HG03039 (cell line): ENCODE data around the gene PTPRA.
"Not testable (repeated sequence)": the region's sequence is repeated elsewhere in the genome, so short reads cannot be mapped to it uniquely, and the experiment has no call there.

Source experiments
- ATAC-seq: cut with Tn5 transposase; IDR thresholded peaks from one replicate; pipeline ENCODE4 v1.9.1; 2021; ENCODE audit warnings: mild to moderate bottlenecking, moderate library complexity; ENCODE audit not compliant: unreplicated experiment

PTPRA gene

GRCh38 chr20:2991532-2991931 lies 118.3 kb downstream of the PTPRA start:
- ATAC-seq: no peak

- no peak for ATAC-seq
These were observed 120.0 kb downstream of the PTPRA start for GRCh38 chr20:2993250-2993649.

- no peak for ATAC-seq
These were observed 122.5 kb downstream of the PTPRA start for GRCh38 chr20:2995796-2996195.

- no peak for ATAC-seq
These were observed 125.4 kb downstream of the PTPRA start for GRCh38 chr20:2998728-2999127.

- no peak for ATAC-seq
These were observed 127.7 kb downstream of the PTPRA start for GRCh38 chr20:3000852-3001523.

- ATAC-seq: no peak
These were observed 130.1 kb downstream of the PTPRA start for GRCh38 chr20:3003416-3003815.

- ATAC-seq: no peak
These were observed 137.9 kb downstream of the PTPRA start for GRCh38 chr20:3010985-3011723.

GRCh38 chr20:3011752-3012151 lies 138.5 kb downstream of the PTPRA start:
- ATAC-seq: no peak

GRCh38 chr20:3013771-3014170 lies 140.5 kb downstream of the PTPRA start:
- ATAC-seq: no peak

- ATAC-seq: no peak
These were observed 140.9 kb downstream of the PTPRA start for GRCh38 chr20:3014179-3014578.

GRCh38 chr20:3014662-3015061 lies 141.4 kb downstream of the PTPRA start:
- ATAC-seq: no peak

- ATAC-seq: not testable (repeated sequence)
These were observed 142.0 kb downstream of the PTPRA start for GRCh38 chr20:3015302-3015701.

GRCh38 chr20:3021327-3021726 lies 148.0 kb downstream of the PTPRA start:
- no peak for ATAC-seq

- ATAC-seq: no peak
These were observed 148.5 kb downstream of the PTPRA start for GRCh38 chr20:3021777-3022176.

GRCh38 chr20:3022559-3023490 lies 149.5 kb downstream of the PTPRA start:
- not testable (repeated sequence) for ATAC-seq

- ATAC-seq: no peak
These were observed 154.7 kb downstream of the PTPRA start for GRCh38 chr20:3027987-3028386.

GRCh38 chr20:3031524-3032147 lies 158.4 kb downstream of the PTPRA start:
- ATAC-seq: no peak

GRCh38 chr20:3032624-3033023 lies 159.3 kb downstream of the PTPRA start:
- ATAC-seq: no peak

GRCh38 chr20:3037654-3038053 lies 164.4 kb downstream of the PTPRA start:
- ATAC-seq: no peak

GRCh38 chr20:3038454-3038853 lies 165.2 kb downstream of the PTPRA start:
- no peak for ATAC-seq

- no peak for ATAC-seq
These were observed 166.1 kb downstream of the PTPRA start for GRCh38 chr20:3039426-3039825.
